ENCODE data around the gene LIMS1.
"Not testable (repeated sequence)": the region's sequence is repeated elsewhere in the genome, so short reads cannot be mapped to it uniquely, and the experiment has no call there.

Gene LIMS1

GRCh38 chr2:108637304-108637669 lies 103.0 kb downstream of the LIMS1 start:
- DNase-seq = no peak

- DNase-seq = no peak
Observed at GRCh38 chr2:108640731-108641130, 106.5 kb downstream of the LIMS1 start.

- DNase-seq = no peak
Observed at GRCh38 chr2:108641756-108642155, 107.5 kb downstream of the LIMS1 start.

- no peak for DNase-seq
Observed at GRCh38 chr2:108643261-108643849, 109.1 kb downstream of the LIMS1 start.

- not testable (repeated sequence) for DNase-seq
Observed at GRCh38 chr2:108643862-108644261, 109.6 kb downstream of the LIMS1 start.

- DNase-seq = not testable (repeated sequence)
Observed at GRCh38 chr2:108644446-108644845, 110.2 kb downstream of the LIMS1 start.

- DNase-seq = not testable (repeated sequence)
Observed at GRCh38 chr2:108648796-108649195, 114.5 kb downstream of the LIMS1 start.

GRCh38 chr2:108650465-108650864 lies 116.2 kb downstream of the LIMS1 start:
- not testable (repeated sequence) for DNase-seq

- not testable (repeated sequence) for DNase-seq
Observed at GRCh38 chr2:108651468-108651867, 117.2 kb downstream of the LIMS1 start.

- DNase-seq = peak; percentile 7 to 61
Observed at GRCh38 chr2:108652187-108652931, 118.1 kb downstream of the LIMS1 start.

- DNase-seq = not testable (repeated sequence)
Observed at GRCh38 chr2:108653425-108653824, 119.2 kb downstream of the LIMS1 start.

- DNase-seq = not testable (repeated sequence)
Observed at GRCh38 chr2:108653849-108654248, 119.6 kb downstream of the LIMS1 start.

GRCh38 chr2:108654521-108655125 lies 120.4 kb downstream of the LIMS1 start:
- DNase-seq = not testable (repeated sequence)

- DNase-seq = not testable (repeated sequence)
Observed at GRCh38 chr2:108655270-108655669, 121.0 kb downstream of the LIMS1 start.

GRCh38 chr2:108656282-108656681 lies 122.0 kb downstream of the LIMS1 start:
- not testable (repeated sequence) for DNase-seq

- DNase-seq = not testable (repeated sequence)
Observed at GRCh38 chr2:108657517-108657916, 123.2 kb downstream of the LIMS1 start.

- not testable (repeated sequence) for DNase-seq
Observed at GRCh38 chr2:108658553-108658952, 124.3 kb downstream of the LIMS1 start.

GRCh38 chr2:108661493-108661892 lies 127.2 kb downstream of the LIMS1 start:
- DNase-seq = not testable (repeated sequence)

- not testable (repeated sequence) for DNase-seq
Observed at GRCh38 chr2:108662207-108662612, 127.9 kb downstream of the LIMS1 start.

GRCh38 chr2:108663346-108663745 lies 129.1 kb downstream of the LIMS1 start:
- not testable (repeated sequence) for DNase-seq

- not testable (repeated sequence) for DNase-seq
Observed at GRCh38 chr2:108664089-108664488, 129.8 kb downstream of the LIMS1 start.

- DNase-seq = not testable (repeated sequence)
Observed at GRCh38 chr2:108664979-108665378, 130.7 kb downstream of the LIMS1 start.

- DNase-seq = not testable (repeated sequence)
Observed at GRCh38 chr2:108665975-108666374, 131.7 kb downstream of the LIMS1 start.

- DNase-seq = not testable (repeated sequence)
Observed at GRCh38 chr2:108667140-108667539, 132.9 kb downstream of the LIMS1 start.
